GM19035 (cell line): ENCODE measurements around the gene CD4.

Experiments
- ATAC-seq: cut with Tn5 transposase; IDR thresholded peaks from one replicate; pipeline ENCODE4 v1.9.1; 2021; ENCODE audit not compliant: unreplicated experiment

The CD4 gene

DNA sequence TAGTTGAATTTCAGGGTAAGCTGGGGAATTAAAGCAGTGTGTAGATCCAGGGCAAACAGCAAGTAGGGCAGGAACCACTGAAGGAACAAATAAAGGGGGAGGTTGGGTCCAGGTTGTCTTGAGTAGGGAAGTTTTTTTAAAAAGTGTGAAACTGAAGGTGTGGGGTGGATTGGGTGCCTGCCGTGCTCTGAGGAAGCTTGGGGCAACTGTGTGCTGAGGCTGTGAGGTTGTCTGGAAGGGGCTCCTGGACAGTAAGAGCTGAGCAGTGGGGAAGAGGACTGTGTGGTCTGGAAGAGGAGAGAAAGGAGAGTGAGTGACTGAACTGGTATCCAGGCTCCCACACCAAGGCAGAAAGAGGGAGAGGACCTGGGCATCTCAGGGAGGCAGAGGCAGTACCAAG lies 21.4 kb downstream of the CD4 start:
- no peak for ATAC-seq

DNA sequence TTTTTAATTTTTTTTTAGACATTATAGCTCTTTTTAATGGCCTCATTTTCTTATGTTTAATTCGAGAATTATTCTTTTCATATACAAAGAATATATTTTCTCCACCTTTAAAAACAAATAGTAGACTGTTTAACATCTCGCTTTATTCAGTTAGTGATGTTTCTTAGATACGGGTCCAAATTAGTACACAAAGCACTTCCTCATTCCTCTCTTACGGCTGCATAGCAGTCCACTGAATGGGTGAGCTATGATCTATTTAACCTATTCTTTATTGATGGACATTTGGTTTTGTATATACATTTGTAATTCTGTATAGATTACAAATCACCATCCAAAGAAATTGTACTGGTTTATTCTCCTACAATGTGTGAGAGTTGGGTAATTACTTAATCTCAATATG lies 24.0 kb downstream of the CD4 start:
- no peak for ATAC-seq

DNA sequence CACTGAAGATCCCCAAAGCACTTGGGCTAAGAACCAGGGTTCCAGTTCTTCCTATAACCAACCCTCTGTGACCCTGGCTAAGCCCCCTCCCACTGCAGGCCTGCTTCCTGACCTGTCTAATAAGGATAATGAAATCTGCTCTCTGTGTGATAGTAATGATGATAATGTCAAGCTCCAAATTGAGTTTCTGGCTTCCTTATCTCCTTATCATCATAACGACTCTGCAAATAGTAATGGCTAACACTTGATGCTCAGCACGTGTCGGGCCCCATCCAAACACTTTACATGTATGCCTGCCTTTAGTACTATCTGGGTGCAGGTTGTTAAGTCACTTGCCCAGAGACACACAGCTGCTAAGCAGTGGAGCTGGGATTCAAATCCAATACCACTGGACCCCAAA lies 27.3 kb downstream of the CD4 start:
- ATAC-seq = no peak

DNA sequence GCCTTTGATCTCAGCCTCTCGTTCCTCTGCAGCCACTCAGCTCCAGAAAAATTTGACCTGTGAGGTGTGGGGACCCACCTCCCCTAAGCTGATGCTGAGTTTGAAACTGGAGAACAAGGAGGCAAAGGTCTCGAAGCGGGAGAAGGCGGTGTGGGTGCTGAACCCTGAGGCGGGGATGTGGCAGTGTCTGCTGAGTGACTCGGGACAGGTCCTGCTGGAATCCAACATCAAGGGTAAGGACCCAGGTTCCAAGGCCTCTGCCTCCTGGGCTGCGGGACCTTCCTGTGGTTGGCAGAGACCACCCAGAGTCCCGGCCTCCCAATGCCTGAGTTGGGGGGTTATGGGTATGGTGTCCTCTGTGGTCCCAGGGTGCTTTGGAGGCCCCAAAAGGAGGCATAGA lies 27.8 kb downstream of the CD4 start:
- ATAC-seq = no peak

DNA sequence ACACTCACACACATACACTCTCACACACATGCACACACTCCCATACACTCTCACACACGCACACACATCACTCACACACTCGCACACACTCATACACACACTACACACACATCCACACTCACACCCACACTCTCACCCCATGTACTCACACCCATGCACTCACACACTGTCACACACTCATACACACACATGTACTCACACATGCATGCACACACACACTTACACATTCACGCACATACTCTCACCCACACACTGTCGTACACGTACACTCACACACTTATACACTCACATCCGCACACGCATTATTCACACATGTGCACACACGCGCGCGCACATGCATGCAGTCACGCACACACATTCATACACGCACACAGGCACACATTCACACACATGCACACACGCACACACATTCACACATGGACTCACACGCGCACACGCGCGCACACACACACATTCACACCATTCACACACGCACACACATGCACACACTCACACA lies 28.4 kb downstream of the CD4 start:
- ATAC-seq = no peak

DNA sequence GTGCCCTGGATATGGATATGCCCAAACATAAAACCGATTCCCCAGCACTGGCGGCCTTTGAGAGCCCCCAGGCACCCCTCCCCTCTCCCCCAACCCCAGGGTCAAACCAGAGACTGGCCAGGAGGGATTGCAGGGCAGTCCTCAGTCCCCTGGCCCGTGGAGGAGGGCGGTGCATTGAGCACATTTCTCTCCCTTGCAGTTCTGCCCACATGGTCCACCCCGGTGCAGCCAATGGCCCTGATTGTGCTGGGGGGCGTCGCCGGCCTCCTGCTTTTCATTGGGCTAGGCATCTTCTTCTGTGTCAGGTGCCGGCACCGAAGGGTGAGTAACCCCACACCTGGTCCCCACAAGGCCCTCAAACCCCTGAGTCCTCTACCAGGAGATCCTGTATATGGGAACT lies 28.9 kb downstream of the CD4 start:
- no peak for ATAC-seq

DNA sequence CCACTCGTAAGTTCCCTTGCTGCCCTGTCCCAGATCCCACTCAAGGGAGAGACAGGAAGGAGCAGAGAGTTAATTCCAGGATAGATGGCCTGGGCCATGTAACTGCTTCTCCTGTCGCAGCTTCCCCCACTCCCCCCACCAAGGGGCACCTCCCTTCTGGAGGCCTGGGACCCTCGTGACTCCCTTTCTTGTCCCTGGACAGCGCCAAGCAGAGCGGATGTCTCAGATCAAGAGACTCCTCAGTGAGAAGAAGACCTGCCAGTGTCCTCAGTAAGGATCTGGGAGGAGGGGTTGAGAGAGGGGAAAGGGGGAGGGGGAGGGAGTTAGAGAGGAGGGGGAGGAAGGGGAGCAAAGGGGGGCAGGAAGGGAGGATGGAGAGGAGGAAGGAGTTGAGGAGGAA lies 29.3 kb downstream of the CD4 start:
- no peak for ATAC-seq

DNA sequence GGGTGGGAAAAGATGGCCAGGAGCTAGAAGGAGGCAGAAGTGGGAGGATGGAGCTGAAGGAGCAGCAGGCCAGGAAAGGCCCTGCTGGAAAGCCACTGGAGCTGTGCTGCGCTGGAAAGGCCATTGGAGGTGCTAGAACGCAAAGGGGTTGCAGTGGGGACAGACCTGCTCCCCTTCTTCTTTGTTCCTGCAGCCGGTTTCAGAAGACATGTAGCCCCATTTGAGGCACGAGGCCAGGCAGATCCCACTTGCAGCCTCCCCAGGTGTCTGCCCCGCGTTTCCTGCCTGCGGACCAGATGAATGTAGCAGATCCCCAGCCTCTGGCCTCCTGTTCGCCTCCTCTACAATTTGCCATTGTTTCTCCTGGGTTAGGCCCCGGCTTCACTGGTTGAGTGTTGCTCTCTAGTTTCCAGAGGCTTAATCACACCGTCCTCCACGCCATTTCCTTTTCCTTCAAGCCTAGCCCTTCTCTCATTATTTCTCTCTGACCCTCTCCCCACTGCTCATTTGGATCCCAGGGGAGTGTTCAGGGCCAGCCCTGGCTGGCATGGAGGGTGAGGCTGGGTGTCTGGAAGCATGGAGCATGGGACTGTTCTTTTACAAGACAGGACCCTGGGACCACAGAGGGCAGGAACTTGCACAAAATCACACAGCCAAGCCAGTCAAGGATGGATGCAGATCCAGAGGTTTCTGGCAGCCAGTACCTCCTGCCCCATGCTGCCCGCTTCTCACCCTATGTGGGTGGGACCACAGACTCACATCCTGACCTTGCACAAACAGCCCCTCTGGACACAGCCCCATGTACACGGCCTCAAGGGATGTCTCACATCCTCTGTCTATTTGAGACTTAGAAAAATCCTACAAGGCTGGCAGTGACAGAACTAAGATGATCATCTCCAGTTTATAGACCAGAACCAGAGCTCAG lies 30.0 kb downstream of the CD4 start:
- no peak for ATAC-seq

DNA sequence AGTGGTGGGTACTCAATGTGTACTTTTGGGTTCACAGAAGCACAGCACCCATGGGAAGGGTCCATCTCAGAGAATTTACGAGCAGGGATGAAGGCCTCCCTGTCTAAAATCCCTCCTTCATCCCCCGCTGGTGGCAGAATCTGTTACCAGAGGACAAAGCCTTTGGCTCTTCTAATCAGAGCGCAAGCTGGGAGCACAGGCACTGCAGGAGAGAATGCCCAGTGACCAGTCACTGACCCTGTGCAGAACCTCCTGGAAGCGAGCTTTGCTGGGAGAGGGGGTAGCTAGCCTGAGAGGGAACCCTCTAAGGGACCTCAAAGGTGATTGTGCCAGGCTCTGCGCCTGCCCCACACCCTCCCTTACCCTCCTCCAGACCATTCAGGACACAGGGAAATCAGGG lies 30.8 kb downstream of the CD4 start:
- no peak for ATAC-seq

DNA sequence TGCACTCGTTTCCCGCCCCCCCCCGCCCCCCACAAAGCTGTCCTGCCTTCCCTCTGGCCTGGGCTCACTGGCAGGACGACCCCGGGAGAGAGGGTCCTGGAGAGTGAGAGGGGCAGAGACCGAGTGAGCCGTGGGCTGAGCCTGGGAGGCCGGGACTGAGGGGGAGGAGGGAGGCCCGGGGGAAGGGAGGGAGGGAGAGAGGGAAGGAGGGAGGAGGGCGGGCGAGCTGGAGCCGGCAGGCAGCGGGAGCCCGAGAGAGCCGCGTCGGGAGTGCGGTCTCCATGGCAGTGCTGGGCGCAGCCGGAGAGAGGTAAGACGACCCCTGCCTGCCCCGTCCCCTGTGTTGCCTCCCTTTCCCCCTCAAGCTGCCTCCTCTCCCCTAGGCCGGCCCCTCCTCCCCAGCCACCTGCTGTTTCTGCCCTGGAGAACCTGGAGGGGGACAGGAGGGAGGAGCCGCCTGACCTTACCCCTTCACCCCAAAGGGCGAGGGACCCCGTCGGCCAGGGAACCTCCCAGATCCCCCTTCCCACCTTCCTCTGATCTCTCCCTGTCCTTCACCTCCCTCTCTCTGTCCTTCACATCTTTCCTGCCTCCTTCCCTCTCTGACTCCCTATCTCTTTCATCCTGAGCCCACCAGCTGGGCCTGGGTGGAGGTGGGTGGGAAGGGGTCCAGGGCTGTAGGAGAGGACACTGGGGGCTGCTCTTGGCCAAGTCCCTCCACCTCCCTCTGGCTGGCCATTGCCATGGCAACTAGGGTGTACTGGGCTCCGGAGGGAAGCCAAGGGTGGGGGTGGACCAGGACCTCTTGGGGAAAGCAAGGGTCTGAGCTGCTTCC lies 32.5 kb downstream of the CD4 start, which contains the start of gene GPR162:
TSS of gene GPR162 (plus strand) at position 231 of the 835 bp plus-strand sequence. CDS start 2,078 bp downstream, outside the sequence.
- no peak for ATAC-seq

DNA sequence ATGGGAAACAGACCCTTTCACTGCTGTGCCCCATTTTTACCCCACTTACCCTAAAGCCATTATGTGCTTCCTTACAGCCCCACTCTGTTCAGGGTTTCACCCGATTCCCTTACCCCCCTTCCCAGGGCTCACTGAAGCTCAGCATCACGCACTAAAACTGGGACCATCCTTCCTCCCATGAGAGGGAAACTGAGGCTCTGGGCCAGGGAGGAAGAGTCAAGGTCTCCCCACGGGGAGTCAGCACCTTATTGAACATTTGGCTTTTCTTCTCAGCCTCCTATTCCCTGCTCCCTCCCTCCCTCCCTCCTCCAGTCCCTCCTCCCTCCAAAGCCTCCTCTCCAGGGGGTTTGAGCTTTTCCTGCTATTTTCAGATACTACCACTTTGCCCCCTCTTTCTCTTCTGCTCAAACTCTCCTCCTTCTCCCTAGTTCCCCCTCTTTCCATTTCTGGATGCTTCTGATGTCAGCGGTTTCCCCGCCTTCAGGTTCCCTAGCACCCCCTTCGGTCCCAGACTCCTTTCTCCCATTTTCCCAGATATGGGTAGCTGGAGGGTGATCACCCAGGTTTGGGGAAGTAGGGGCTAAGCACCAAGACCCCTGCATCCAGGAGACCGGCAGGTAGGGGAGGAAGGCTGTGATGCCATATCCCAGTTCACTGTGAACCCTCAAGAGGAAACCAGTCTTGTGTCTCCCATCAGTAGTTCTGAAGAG lies 33.3 kb downstream of the CD4 start:
- no peak for ATAC-seq

DNA sequence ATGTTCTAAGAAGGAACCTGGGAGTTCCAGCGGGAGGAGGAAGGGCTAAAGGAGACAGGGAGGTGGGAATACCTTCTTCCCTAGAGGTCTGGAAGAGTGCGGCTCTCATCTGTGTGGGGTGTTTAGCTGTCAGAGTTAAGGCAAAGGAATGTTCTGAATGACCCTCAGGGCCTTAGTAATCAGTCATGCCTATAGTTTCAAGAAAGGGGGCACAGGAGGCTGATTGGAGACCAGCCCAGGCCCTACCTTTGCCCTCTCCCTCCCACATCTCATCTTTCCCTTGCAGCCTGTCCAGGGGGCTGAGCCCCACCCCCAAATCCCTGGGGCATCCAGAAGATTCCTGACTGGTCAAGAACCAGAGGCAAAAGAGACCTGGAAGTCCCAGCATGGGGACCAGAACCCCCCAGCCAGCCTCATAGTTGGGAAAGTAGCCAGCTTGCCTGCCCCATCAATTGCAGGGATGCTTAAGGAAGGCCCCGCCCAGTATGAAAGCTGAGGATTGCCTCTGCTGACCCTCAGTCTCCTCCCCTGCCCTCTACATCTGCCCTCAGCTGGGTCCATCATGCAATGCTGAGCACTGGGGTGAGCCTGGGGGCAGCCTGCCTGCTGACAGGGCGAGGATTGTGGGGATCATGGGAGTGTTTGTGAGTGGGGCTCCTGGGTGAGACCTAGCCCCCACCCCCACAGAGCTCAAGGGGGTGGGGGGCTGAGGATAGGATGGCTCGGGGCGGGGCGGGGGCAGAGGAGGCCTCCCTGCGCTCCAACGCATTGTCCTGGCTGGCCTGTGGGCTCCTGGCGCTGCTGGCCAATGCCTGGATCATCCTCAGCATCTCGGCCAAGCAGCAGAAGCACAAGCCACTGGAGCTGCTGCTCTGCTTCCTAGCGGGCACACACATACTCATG lies 34.1 kb downstream of the CD4 start:
- ATAC-seq = no peak

DNA sequence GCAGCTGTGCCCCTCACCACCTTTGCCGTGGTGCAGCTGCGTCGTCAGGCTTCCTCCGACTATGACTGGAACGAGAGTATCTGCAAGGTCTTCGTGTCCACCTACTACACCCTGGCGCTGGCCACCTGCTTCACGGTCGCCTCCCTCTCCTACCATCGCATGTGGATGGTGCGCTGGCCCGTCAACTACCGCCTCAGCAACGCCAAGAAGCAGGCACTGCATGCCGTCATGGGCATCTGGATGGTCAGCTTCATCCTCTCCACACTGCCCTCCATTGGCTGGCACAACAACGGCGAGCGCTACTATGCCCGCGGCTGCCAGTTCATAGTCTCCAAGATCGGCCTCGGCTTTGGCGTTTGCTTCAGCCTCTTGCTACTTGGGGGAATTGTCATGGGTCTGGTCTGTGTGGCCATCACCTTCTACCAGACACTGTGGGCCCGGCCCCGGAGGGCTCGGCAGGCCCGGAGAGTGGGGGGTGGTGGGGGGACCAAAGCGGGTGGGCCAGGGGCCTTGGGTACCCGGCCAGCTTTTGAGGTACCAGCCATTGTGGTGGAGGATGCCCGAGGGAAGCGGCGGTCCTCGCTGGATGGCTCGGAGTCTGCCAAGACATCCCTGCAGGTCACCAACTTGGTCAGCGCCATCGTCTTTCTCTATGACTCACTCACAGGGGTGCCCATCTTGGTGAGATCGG lies 34.9 kb downstream of the CD4 start:
- no peak for ATAC-seq

DNA sequence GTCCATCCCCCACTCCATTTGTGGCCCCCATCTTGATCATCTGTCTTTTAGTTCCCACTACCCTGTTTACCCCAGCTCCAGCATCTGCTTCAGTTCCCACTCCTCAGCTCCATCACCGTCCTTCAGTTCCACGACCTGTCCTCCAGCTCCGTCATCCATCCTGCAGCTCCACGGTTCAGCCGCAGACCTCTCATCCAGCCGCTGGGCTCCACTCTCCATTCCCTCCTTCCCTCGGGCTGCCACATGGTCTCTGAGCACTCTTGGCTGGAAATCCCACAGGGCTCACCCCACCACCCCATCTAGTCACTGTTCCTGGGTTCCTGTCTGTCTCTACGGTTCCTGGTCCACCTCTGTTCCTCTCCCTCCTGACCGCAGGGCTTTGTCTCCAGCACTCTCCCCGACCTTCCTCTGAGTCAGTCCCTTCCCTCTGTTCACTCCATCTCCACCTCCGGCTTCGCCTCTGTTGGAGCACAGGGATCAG lies 35.6 kb downstream of the CD4 start:
- no peak for ATAC-seq

DNA sequence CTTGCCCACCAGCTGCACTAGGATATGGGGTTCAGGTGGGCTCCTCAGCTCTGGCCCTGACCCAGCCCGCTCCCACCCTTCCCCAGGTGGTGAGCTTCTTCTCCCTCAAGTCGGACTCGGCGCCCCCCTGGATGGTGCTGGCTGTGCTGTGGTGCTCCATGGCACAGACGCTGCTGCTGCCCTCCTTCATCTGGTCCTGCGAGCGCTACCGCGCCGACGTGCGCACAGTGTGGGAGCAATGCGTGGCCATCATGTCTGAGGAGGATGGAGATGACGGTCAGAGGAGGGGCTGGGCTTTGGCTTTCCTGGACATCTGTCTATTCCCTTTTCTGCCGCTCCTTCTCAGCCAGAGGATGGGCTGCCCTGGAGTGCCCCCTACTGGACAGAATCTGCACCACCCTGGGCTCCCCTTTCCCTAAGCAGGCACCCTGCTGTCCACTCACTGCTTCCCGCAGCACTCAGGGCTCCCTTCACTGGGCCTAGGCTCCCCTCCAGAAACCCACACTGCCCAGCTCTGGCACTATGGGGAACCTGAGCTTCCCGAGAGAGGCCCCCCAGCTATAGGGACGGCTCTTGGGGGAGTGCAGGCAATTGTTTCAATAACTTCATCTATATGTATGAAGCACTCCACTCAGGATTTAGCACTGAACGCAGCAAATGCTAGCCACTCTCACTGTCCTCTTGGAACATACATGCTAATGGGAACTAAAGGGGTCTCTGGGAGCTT lies 36.2 kb downstream of the CD4 start:
- ATAC-seq = no peak

DNA sequence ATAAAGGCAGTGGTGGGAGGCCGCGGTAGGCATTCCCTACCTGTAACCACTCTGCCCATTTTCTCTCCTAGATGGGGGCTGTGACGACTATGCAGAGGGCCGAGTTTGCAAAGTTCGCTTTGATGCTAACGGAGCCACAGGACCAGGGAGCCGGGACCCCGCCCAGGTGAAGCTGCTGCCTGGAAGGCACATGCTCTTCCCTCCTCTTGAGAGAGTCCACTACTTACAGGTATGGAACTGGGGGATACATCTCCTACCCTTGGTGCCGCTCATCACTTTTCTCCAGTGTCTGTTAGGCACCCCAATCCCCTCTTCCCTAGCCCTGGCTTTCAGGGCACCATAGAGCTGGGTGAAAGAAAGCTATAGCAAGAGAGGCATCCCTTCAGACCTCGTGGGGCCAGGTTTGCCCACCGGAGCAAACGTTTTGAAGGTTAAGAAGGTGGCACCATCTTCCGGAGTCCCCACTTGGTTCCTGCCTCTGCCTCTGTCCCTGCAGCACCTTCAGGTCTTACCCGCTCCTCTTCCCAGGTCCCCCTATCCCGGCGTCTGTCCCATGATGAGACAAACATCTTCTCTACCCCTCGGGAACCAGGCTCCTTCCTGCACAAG lies 36.9 kb downstream of the CD4 start:
- no peak for ATAC-seq

DNA sequence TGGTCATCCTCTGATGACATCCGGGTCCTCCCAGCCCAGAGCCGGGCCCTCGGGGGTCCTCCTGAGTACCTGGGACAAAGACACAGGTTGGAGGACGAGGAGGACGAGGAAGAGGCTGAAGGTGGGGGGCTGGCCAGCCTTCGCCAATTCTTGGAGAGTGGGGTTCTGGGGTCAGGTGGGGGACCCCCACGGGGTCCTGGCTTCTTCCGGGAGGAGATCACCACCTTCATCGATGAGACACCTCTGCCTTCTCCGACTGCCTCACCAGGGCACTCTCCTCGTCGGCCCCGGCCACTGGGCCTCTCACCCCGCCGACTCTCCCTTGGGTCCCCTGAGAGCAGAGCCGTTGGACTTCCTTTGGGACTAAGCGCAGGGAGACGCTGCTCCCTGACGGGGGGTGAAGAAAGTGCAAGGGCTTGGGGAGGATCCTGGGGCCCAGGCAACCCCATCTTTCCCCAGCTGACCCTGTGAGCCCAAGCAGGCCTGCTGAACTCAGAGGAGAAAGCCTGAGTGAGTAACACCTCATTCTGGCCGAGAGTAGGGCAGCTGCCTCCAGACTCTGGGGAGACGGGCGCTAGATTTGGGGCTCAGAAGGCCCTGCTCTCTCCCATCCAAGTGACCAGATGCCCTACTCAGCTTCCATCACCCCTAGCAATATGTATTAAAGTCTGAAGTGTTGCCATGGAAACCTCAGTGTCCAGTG lies 37.6 kb downstream of the CD4 start:
- ATAC-seq = no peak

DNA sequence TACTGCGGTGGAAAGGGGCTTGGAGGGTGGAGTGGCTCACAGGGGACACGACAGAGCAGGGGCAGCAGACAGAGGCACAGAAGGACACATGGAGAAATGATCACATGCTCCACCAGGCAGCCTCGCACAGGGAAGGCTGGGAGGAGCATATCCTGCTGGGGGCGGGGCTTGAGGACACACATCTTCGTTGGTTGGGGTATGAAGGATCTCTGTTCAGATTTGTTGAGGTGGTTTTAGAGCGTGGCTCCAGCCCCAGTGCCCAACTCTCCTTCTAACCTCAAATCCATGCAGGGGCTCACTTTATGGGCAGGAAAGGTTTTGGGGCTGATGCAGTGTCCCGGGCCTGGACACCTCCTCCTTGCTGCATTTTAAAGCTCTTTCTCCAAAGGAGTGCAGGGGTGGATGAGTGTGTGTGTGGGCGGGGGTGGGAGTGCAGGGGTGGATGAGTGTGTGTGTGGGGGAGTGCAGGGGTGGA lies 38.1 kb downstream of the CD4 start:
- no peak for ATAC-seq
